ENCODE results near the gene TMEM240. TPM values are rescaled to one million over a fixed set of nuclear protein-coding genes. Genes with fewer than 3 reads are reported as not detected.
"Not testable (repeated sequence)": the region's sequence is repeated elsewhere in the genome, so short reads cannot be mapped to it uniquely, and the experiment has no call there.

TMEM240 gene
- total RNA-seq, 2 experiments from 2014 or later = 1.2 to 1.9 TPM

DNA sequence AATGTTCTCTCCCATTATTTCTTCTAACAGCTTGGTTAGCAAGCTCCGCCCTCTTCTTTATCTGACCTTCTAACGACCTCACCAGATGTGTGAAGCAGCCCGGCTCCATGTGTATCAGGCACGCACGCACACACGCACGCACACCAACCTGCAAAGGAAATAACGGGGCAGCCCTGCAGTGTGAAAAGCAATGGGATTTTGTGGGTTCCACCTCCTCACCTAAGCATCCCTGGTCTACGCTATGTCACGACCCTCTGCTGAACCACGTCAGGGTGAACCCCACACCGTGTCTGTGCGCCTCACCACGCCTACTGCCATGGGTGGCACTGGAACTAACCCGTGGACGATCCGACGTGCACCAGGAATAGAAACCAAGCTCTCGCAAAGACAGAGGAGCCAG, 23.8 kb upstream of the TMEM240 start:
- no peaks in the 10 kb centered on the region for H3K9me3 Mint-ChIP-seq
- H3K4me1 Mint-ChIP-seq = peaks cover 2% of the 10 kb centered on the region
- ATAC-seq (ENCODE audit: low read depth) = no peak
- no peak overlapping the region for H3K27ac Mint-ChIP-seq
- no peak overlapping the region for H3K4me3 Mint-ChIP-seq
- H3K27me3 Mint-ChIP-seq = no peaks in the 10 kb centered on the region
- no peak for DNase-seq
- peaks cover 22% of the 10 kb centered on the region for H3K36me3 Mint-ChIP-seq
- POLR2A ChIA-PET = interaction anchor here (0.6 kb wide), 1 partner anchor 17 kb away, joined by 5 read pairs; no protein-coding TSS in a partner anchor

DNA sequence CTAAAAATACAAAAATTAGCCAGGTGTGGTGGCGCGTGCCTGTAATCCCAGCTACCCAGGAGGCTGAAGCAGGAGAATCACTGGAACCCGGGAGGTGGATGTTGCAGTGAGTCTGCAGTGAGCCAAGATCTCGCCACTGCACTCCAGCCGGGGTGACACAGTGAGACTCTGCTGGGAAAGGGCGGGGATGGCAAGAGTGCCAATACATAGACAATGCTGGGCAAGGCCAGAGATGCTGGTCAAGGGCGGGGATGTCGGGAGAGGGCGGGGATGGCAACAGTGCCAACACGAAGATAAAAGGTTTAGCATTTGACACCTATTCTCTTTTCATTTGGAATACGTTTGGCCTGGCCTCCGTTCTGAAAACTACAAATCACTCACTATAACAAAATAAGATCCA, 23.3 kb upstream of the TMEM240 start:
- H3K27ac Mint-ChIP-seq = no peak overlapping the region
- peaks cover 22% of the 10 kb centered on the region for H3K36me3 Mint-ChIP-seq
- POLR2A ChIA-PET = no interaction called here

GRCh38 chr1:1562556-1563195, 22.3 kb upstream of the TMEM240 start:
- Mint-ChIP-seq H3K27ac (no peak overlapping the region), H3K36me3 (peaks cover 22% of the 10 kb centered on the region), H3K4me1 (peaks cover 2% of the 10 kb centered on the region), H3K9me3 (no peaks in the 10 kb centered on the region), H3K27me3 (no peaks in the 10 kb centered on the region), H3K4me3 (no peak overlapping the region)
- ATAC-seq (ENCODE audit: low read depth) = no peak
- no peak for DNase-seq
- POLR2A ChIA-PET = interaction anchor here (0.5 to 0.7 kb wide), 2 partner anchors 10 to 432 kb away, joined by 3 to 7 read pairs; no protein-coding TSS in a partner anchor

More for the DNA sequence above, 23.3 kb upstream of the TMEM240 start:
- Mint-ChIP-seq H3K27me3 (no peaks in the 10 kb centered on the region), H3K4me3 (no peak overlapping the region), H3K9me3 (no peaks in the 10 kb centered on the region), H3K4me1 (peaks cover 2% of the 10 kb centered on the region)
- ATAC-seq (ENCODE audit: low read depth) (no peak), DNase-seq (no peak)

GRCh38 chr1:1561801-1562470, 21.5 kb upstream of the TMEM240 start:
- POLR2A ChIA-PET = no interaction called here
- Mint-ChIP-seq H3K4me1 (peaks cover 2% of the 10 kb centered on the region), H3K36me3 (peaks cover 21% of the 10 kb centered on the region), H3K27ac (no peak overlapping the region), H3K4me3 (no peak overlapping the region), H3K9me3 (no peaks in the 10 kb centered on the region), H3K27me3 (no peaks in the 10 kb centered on the region)
- no peak for ATAC-seq (ENCODE audit: low read depth)
- no peak for DNase-seq

DNA sequence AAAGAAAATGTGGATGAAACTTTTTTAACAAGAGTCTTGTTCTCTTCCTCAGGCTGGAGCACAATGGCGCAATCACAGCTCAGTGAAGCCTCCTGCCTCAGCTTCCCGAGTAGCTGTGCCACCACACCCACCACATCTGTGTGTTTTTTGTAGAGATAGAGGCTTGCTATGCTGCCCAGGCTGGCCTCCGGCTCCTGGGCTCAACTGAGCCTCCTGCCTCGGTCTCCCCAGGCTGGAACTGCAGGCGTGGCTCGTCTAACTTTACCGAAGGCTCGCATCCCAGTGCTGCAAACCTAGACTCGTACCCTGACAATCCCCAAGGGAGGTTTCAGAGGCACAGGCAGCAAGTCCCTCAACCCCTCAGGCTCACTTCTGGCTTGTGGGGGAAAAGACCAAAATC, 19.8 kb upstream of the TMEM240 start:
- H3K27ac Mint-ChIP-seq = no peak overlapping the region
- H3K4me3 Mint-ChIP-seq = no peak overlapping the region
- peaks cover 17% of the 10 kb centered on the region for H3K36me3 Mint-ChIP-seq
- H3K27me3 Mint-ChIP-seq = no peaks in the 10 kb centered on the region
- peaks cover 2% of the 10 kb centered on the region for H3K4me1 Mint-ChIP-seq
- POLR2A ChIA-PET = no interaction called here
- ATAC-seq (ENCODE audit: low read depth) = no peak
- DNase-seq = no peak
- no peaks in the 10 kb centered on the region for H3K9me3 Mint-ChIP-seq

DNA sequence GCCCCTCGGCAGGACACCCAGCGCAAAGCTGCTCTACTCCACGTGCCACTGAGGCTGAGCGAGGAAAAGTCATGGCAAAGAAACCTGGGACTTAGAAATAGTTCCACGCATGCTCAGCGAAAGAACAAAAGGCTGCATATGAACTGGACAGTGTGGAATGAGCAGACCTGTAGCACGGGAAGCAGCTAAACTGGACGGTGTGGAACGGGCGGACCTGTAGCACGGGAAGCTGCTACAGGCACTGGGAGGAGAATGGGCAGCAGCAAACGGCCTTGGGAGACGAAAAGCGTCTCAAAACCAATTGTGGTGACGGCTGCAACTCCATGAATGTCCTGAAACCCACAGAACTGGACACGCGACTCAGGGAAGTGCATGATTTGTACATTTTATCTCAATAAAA, 18.6 kb upstream of the TMEM240 start:
- no peak for ATAC-seq (ENCODE audit: low read depth)
- Mint-ChIP-seq H3K4me3 (no peak overlapping the region), H3K9me3 (no peaks in the 10 kb centered on the region), H3K27ac (peak overlapping the region; percentile 28), H3K4me1 (peaks cover 3% of the 10 kb centered on the region), H3K36me3 (peaks cover 7% of the 10 kb centered on the region), H3K27me3 (no peaks in the 10 kb centered on the region)
- POLR2A ChIA-PET = interaction anchor here (1.3 kb wide), 1 partner anchor 12 kb away, joined by 3 read pairs; no protein-coding TSS in a partner anchor
- DNase-seq = no peak

GRCh38 chr1:1558591-1558990, 18.2 kb upstream of the TMEM240 start:
- no peak for ATAC-seq (ENCODE audit: low read depth)

DNA sequence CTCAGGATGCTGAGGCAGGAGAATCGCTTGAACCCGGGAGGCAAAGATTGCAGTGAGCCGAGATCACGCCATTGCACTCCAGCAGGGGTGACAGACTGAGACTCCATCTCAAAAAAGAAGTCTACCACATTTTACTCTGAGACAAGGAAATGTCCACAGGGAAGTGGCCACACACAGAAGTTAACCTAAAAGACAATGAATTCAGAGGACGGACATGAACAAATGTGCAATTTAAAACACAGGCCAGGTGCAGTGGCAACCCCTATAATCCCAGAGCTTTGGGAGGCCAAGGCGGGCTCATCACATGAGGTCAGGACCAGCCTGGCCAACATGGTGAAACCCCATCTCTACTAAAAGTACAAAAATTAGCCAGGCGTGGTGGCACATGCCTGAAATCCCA, 17.3 kb upstream of the TMEM240 start:
- POLR2A ChIA-PET = interaction anchor here (1.3 kb wide), 1 partner anchor 652 kb away, joined by 3 read pairs; no protein-coding TSS in a partner anchor
- H3K27ac Mint-ChIP-seq; H3K36me3 Mint-ChIP-seq; H3K4me1 Mint-ChIP-seq; H3K4me3 Mint-ChIP-seq; H3K27me3 Mint-ChIP-seq; DNase-seq; H3K9me3 Mint-ChIP-seq; ATAC-seq (ENCODE audit: low read depth): not testable (repeated sequence)

More at GRCh38 chr1:1558591-1558990, 18.2 kb upstream of the TMEM240 start:
- Mint-ChIP-seq H3K27ac (no peak overlapping the region), H3K4me3 (no peak overlapping the region), H3K9me3 (no peaks in the 10 kb centered on the region), H3K36me3 (peaks cover 2% of the 10 kb centered on the region), H3K27me3 (no peaks in the 10 kb centered on the region), H3K4me1 (peaks cover 3% of the 10 kb centered on the region)
- DNase-seq = no peak
- POLR2A ChIA-PET = interaction anchor here (0.9 to 1.3 kb wide), 2 partner anchors 12 to 159 kb away, joined by 3 read pairs; partner anchors contain the start of gene CCNL2

DNA sequence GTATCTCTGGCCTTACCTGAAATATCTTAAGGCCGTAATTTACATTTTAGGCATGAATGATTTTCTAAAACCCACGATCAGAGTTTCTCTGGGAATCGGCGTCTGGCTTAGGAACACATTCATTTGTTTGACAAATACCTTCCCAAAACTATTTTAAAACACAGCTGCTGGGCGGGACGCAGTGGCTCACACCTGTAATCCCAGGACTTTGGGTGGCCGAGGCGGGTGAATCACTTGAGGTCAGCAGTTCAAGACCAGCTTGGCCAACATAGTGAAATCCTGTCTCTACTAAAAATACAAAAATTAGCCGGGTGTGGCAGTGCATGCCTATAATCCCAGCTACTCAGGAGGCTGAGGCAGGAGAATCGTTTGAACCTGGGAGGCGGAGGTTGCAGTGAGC, 16.5 kb upstream of the TMEM240 start:
- H3K36me3 Mint-ChIP-seq; DNase-seq; H3K4me1 Mint-ChIP-seq; H3K9me3 Mint-ChIP-seq; H3K4me3 Mint-ChIP-seq; H3K27ac Mint-ChIP-seq; H3K27me3 Mint-ChIP-seq; ATAC-seq (ENCODE audit: low read depth): not testable (repeated sequence)
- POLR2A ChIA-PET = interaction anchor here (0.6 to 1.3 kb wide), 3 partner anchors 27 to 651 kb away, joined by 3 read pairs; no protein-coding TSS in a partner anchor

GRCh38 chr1:1556505-1556904, 16.1 kb upstream of the TMEM240 start:
- Mint-ChIP-seq H3K27me3 (no peaks in the 10 kb centered on the region), H3K4me1 (peaks cover 2% of the 10 kb centered on the region), H3K27ac (no peak overlapping the region), H3K4me3 (no peak overlapping the region), H3K9me3 (no peaks in the 10 kb centered on the region), H3K36me3 (no peaks in the 10 kb centered on the region)
- no peak for DNase-seq
- POLR2A ChIA-PET = interaction anchor here (0.6 to 1.3 kb wide), 3 partner anchors 27 to 651 kb away, joined by 3 read pairs; no protein-coding TSS in a partner anchor
- ATAC-seq (ENCODE audit: low read depth) = no peak

DNA sequence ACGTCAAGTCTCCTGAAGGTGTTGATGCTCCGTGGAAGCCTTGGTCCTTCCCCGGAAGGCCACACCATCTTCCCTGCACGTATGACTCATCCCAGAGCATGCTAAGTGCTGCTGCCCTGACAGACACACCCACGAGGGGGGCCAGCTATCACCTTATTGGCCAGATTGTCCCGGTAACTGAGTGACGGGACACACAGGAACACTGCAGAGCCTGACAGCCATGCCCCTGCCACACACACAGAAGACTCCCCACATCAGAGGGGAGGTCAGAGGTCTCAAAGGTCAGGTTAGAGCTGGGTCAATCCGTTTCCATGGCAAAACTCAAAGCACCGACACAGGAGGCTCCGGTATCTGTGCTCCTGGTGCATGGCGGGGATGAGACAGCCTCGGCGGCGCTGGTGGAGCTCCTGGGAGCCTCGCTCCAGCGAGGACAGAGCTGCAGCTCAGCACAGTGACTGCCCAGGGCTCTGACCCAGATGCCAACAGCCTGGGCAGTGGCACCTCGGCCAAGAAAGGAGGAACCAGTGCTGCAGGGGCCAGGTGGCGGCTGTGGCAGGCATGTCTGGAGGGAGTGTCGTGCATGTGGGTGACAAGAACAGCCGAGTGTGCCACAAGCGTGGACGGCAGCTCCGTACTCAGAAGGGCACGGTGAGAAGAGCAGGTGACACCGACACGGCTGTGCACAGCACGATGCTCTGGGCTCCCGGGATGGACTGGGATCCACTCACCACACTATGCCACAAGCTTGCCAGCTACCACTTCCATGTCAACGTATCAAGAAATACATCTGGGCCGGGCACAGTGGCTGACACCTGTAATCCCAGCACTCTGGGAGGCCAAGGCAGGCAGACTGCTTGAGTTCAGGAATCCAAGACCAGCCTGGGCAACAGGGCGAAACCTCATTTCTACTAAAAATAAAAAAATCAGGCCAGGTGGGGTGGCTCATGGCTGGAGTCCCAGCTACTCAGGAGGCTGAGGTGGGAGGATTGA, 14.8 kb upstream of the TMEM240 start:
- no peaks in the 10 kb centered on the region for H3K9me3 Mint-ChIP-seq
- H3K36me3 Mint-ChIP-seq = no peaks in the 10 kb centered on the region
- POLR2A ChIA-PET = no interaction called here
- no peak for ATAC-seq (ENCODE audit: low read depth)
- H3K27me3 Mint-ChIP-seq = no peaks in the 10 kb centered on the region
- no peak for DNase-seq
- H3K4me3 Mint-ChIP-seq = no peak overlapping the region
- peaks cover 2% of the 10 kb centered on the region for H3K4me1 Mint-ChIP-seq
- H3K27ac Mint-ChIP-seq = no peak overlapping the region

- Mint-ChIP-seq H3K9me3 (no peaks in the 10 kb centered on the region), H3K27ac (no peak overlapping the region), H3K36me3 (no peaks in the 10 kb centered on the region), H3K4me3 (no peak overlapping the region), H3K27me3 (no peaks in the 10 kb centered on the region), H3K4me1 (peaks cover 2% of the 10 kb centered on the region)
- POLR2A ChIA-PET = no interaction called here
- ATAC-seq (ENCODE audit: low read depth) (no peak), DNase-seq (no peak)
Measured at GRCh38 chr1:1554550-1554925, 14.1 kb upstream of the TMEM240 start.

GRCh38 chr1:1553821-1554494, 13.5 kb upstream of the TMEM240 start:
- Mint-ChIP-seq H3K4me3 (no peak overlapping the region), H3K4me1 (peaks cover 2% of the 10 kb centered on the region), H3K27me3 (no peaks in the 10 kb centered on the region), H3K9me3 (no peaks in the 10 kb centered on the region), H3K27ac (peak overlapping the region; percentile 36), H3K36me3 (no peaks in the 10 kb centered on the region)
- DNase-seq = no peak
- POLR2A ChIA-PET = no interaction called here
- ATAC-seq (ENCODE audit: low read depth) = no peak
